ENCODE results near the gene KRTAP19-6.
"Not testable (repeated sequence)": the region's sequence is repeated elsewhere in the genome, so short reads cannot be mapped to it uniquely, and the experiment has no call there.

KRTAP19-6 gene, protein sequence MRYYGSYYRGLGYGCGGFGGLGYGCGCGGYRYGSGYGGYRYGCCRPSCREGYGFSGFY

DNA sequence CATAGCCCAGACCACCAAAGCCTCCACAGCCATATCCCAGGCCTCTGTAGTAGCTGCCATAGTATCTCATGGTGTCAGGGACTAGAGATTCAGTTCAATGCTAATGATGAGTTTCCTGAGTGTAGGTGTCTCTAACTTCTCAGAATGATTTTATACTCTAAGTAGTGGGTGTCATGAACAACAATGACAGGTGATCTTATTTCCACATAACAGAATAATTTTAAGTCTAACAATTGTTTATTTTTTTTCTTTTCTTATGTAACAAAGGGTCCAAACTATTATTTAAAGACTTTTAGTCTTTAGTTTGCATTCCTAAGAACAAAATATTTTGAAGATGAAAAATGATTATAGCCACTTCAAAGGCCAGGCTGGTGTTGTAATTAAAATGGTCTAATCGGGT lies at the start of gene KRTAP19-6:
KRTAP19-6 (minus strand) TSS at position 101 of the 400 bp plus-strand sequence; CDS start at position 70, 31 bp downstream.
- no peak for DNase-seq (ENCODE audit: low read depth)

DNA sequence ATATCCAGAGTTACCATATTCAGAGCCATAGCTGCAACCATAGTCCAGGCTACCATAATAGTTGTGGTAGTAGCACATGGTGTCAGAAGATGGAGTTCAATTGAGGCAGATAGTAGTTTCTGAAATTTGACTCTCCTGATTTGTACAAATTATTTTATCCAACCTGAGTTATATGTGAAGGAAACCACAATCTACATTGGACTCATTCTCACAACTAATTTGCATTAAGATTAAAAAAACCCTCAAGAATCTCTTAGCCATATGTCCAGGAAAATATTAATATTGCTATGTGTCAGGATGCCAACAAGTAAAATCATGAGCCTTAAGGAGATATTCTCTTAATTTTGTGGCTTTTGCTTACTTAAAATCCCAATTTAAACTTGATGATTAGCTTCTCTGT lies 48.6 kb upstream of the KRTAP19-6 start, which contains the start of gene KRTAP22-2:
KRTAP22-2 (minus strand) TSS at position 101 of the 400 bp plus-strand sequence.
- no peak for DNase-seq (ENCODE audit: low read depth)

GRCh38 chr21:30582870-30583269 lies 41.2 kb upstream of the KRTAP19-6 start:
- no peak for DNase-seq (ENCODE audit: low read depth)

DNA sequence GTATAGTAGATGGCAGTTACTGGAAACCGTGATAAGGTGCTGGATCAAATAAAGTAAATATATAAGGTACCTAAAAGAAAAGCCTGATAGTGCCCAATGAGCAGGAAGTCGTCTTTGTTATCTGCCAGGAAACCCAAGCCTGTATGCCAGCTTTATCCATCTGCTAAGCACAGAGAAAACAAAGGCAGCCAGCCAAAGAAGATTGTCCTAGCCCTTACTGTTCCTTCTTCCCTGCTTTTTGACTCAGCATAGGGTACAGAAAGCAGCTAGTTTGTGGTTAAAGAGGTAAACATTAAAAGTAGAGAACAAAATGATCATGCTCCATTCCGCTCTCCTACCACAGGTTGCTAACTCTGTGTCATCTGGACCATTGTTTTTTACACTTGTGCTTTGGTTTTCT lies 38.5 kb upstream of the KRTAP19-6 start:
- DNase-seq (ENCODE audit: low read depth) = no peak

DNA sequence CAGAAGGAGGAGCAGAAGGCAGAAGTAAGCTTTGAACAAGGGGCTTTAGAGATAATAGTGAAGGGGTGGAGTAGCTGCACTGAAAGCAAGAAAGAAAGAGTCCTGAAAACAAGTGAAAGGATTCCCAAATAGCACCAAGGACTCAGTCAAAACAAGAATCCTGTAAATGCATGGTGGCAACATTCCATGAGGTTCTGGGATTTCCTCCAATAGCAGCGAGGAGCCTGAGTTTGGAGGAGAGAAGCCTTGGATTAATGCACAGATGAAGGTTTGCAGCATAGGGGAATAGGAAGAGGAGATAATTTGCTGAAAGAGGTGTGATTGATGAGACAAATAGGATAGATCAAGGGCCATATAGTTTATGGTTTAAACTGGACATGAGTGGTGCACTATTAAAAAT lies 37.7 kb upstream of the KRTAP19-6 start:
- no peak for DNase-seq (ENCODE audit: low read depth)

DNA sequence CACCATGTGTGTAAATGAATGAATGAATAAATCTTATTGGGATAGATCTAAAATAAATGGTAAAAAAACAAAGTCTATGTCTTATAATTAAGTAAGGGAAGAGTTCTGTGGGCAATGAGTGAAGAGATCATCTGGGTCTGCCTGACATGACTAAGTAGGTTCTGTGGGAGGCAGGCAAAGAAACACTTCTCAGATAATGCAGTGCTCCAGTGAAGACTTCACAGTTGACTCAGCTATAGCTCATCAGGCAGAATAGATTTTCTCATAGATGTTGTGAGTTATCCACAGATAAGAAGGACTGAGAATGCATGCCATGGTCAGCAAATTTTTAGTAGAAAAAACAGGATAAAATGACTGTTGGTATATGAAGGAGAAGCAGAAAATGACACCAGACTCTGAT lies 36.1 kb upstream of the KRTAP19-6 start:
- DNase-seq (ENCODE audit: low read depth) = no peak

DNA sequence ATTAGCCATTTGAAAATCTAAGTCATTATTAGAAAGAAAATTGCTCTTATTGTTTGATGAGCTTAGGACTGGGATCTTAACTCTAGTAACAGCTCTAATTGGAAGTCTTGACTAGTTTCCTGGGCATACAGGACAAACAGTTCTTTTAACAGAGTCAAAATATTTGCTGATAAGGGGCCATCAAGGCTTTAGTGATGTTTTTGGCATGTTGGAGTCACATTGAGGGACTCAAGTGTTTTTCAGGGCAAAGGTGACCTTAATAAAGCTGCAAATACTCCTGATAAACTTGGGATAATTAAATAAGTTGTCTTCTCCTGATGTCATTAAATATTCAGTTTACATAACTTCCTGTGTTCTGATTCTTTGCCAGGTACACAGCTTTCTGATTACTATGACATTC lies 26.0 kb upstream of the KRTAP19-6 start:
- DNase-seq (ENCODE audit: low read depth) = no peak

GRCh38 chr21:30563630-30564029 lies 22.0 kb upstream of the KRTAP19-6 start:
- no peak for DNase-seq (ENCODE audit: low read depth)

DNA sequence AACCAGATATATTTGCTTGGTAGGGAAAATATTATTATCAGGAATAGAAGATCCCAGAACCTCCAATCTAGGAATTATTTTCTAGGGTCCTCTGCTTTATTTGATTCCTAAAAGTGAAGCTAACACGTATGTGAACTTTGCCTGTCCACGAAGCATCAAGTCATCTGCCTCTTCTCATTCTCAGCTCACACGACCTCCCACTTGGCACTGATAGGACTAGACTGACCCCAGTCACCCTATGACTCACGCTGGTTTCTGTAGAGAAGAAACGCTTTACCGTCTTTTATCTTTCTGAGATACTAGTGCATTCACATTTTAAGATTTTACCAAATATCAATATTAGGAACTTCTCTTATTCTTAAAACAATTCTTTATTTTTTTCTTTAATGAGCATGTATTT lies 21.4 kb upstream of the KRTAP19-6 start:
- DNase-seq (ENCODE audit: low read depth) = no peak

DNA sequence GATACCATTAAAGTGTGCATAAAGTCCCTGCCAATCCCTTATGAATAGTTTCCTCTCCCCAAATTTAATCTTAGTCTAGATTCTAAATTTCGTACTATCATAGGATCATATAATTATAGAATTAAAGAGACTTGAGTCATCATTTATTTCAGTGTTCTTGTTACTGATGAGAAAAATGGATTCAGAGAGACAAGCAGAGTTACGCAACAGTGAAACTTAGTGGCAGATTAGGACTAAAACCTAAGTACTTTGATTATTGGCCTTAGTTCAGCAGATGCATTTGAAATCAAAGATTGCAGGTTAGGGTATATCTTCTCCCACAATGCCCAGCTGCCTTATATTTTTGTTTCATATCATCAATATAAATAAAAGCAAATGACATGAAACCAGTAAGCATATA lies 20.3 kb upstream of the KRTAP19-6 start:
- no peak for DNase-seq (ENCODE audit: low read depth)

GRCh38 chr21:30561264-30561895 lies 19.7 kb upstream of the KRTAP19-6 start, which contains the start of gene KRTAP19-7:
Gene KRTAP19-7, minus strand, starts transcription at chr21:30561314. Its CDS starts 25 bp downstream, at chr21:30561289.
- DNase-seq (ENCODE audit: low read depth) = no peak

- DNase-seq (ENCODE audit: low read depth) = no peak
These were observed 13.4 kb upstream of the KRTAP19-6 start for GRCh38 chr21:30555095-30555494.

DNA sequence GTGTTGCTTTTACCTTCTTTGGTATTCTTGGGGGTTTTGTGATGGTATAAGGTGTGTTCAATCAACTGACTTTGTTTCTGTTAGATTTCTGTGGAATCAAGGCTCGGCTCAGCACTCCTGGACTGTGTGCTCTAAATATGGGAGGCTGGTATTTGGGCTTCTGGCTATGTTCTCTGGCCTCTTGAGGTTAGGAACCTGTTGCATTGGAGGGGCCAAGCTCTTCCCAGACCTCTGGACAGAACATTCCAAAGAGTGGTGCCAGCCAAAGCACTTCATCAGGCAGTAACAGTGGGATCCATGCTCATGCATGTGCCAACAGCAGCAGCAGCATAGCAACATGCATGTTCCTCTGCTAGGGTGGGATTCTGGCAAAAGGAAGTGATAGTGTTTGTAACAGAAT lies 11.1 kb upstream of the KRTAP19-6 start:
- no peak for DNase-seq (ENCODE audit: low read depth)

DNA sequence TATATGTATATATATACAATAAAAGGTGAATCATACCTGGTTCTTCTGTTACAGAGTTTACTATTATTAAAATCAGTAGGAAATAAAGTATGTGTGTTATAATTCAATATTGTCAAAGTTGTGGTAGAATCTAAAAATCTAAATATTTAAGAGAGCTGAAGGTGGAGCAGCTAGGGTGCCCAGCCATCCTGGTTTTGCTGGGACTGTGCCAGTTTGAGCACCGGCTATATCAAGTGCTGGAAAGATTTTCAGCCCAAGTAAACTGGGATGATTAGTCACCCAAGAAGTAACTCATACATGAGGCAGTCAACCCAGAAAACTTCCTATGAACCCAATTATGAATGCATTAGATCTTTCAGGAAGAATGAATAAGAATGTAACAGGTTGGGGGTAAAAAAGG lies 22.8 kb downstream of the KRTAP19-6 start:
- no peak for DNase-seq (ENCODE audit: low read depth)

- DNase-seq (ENCODE audit: low read depth) = no peak
These were observed 26.0 kb downstream of the KRTAP19-6 start for GRCh38 chr21:30515681-30516080.

- not testable (repeated sequence) for DNase-seq (ENCODE audit: low read depth)
These were observed 36.0 kb downstream of the KRTAP19-6 start for GRCh38 chr21:30505621-30506205.

- DNase-seq (ENCODE audit: low read depth) = no peak
These were observed 39.6 kb downstream of the KRTAP19-6 start, which contains the start of gene KRTAP19-5 for GRCh38 chr21:30502041-30502440. Gene KRTAP19-5, minus strand, starts transcription at chr21:30502141. Its CDS starts 51 bp downstream, at chr21:30502090.

DNA sequence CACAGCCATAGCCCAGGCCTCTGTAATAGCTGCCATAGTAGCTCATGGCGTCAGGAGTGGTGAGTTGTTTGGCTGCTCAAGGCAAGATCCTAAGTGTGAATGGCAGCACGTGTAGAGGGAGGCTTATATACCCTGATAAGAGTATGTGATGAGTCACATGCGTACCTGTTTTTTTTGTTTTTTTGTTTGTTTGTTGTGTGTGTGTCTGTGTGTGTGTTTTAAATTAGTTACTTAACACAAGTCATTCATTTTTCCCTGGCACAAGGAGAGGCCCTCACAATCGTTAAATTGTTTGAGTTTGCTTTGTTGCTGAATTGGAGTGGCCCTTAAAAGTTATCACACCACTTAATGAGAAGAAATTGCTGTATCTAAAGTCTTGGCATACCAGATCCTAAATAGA lies 44.6 kb downstream of the KRTAP19-6 start, which contains the start of gene KRTAP19-4:
KRTAP19-4 (minus strand) TSS at position 101 of the 400 bp plus-strand sequence; CDS start at position 46, 55 bp downstream.
- DNase-seq (ENCODE audit: low read depth) = no peak

GRCh38 chr21:30491963-30492428 lies 49.7 kb downstream of the KRTAP19-6 start, which contains the start of gene KRTAP19-3:
Gene KRTAP19-3, minus strand, starts transcription at chr21:30492013. Its CDS starts 56 bp downstream, at chr21:30491957.
- DNase-seq (ENCODE audit: low read depth) = no peak

All from non-pigmented ciliary epithelial cell (primary cell).